ENCODE measurements around the gene KLHL24. TPM values are rescaled to one million over a fixed set of nuclear protein-coding genes. Genes with fewer than 3 reads are reported as not detected.

The KLHL24 gene
- total and polyA plus RNA-seq, 2 of the 4 experiments (the other 2 are of a cell fraction) = 5.7 to 25.6 TPM

DNA sequence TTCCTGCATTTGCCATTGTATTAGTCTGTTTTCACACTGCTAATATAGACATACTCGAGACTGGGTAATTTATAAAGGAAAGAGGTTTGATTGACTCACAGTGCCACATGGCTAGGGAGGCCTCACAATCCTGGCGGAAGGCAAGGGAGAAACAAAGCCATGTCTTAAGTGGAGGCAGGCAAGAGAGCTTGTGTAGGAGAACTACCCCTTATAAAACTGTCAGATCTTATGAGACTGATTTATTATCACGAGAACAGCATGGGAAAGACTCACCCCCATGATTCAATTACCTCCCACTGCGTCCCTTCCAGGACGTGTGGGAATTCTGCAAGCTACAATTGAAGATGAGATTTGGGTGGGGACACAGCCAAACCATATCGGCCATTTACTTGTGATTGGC lies 90.0 kb downstream of the KLHL24 start:
- Histone ChIP-seq H3K4ac (ENCODE audit: low read depth, low read length) (no peak overlapping the region), H3K79me1 (ENCODE audit: low read depth in 1 of 2, low read length in 2 of 2) (peaks cover 16 to 21% of the 10 kb centered on the region in 2 experiments), H3K56ac (ENCODE audit: extremely low read depth, insufficient read depth, low read length) (no peak overlapping the region), H4K91ac (ENCODE audit: insufficient read depth, low read depth, low read length) (no peak overlapping the region), H3K4me3 (ENCODE audit: insufficient read depth, low read depth, low read length) (no peak overlapping the region), H3K9ac (ENCODE audit: low read depth, low read length) (no peak overlapping the region), H3K14ac (replicated peaks; ENCODE audit: low read depth, low read length) (no peak overlapping the region), H3K27me3 (ENCODE audit: control insufficient read depth, insufficient read depth, low read length) (no peaks in the 10 kb centered on the region), H3K9me3 (ENCODE audit: control insufficient read depth, insufficient read depth, low read length) (no peaks in the 10 kb centered on the region), H3K36me3 (ENCODE audit: control insufficient read depth, insufficient read depth, low read length) (peaks cover 51% of the 10 kb centered on the region), H2BK5ac (ENCODE audit: low read depth, low read length, poor library complexity, severe bottlenecking) (no peak overlapping the region), H4K5ac (ENCODE audit: low read depth, low read length) (no peak overlapping the region), H3K9me1 (ENCODE audit: insufficient read depth, low read length) (peaks cover 2% of the 10 kb centered on the region; the same call in 1 of the 2 replicates), H3K23ac (ENCODE audit: low read depth, low read length) (no peak overlapping the region), H2BK120ac (ENCODE audit: low read depth, low read length) (no peak overlapping the region), H3K4me2 (ENCODE audit: low read depth, low read length) (no peak overlapping the region), H4K20me1 (ENCODE audit: insufficient read depth, low read length) (no peaks in the 10 kb centered on the region), H3K18ac (ENCODE audit: low read depth, low read length) (no peak overlapping the region), H2BK20ac (ENCODE audit: low read depth, low read length) (no peak overlapping the region), H3K27ac (ENCODE audit: insufficient read depth, low read length) (no peak overlapping the region), H2AK5ac (ENCODE audit: low read depth, low read length) (no peak overlapping the region), H2BK15ac (ENCODE audit: low read depth, low read length) (no peak overlapping the region), H2AFZ (replicated peaks; ENCODE audit: low read length, poor library complexity) (no peak overlapping the region), H3K4me1 (ENCODE audit: control insufficient read depth, insufficient read depth, low read length) (no peaks in the 10 kb centered on the region), H2AK9ac (replicated peaks; ENCODE audit: low read depth, low read length, poor library complexity) (no peak overlapping the region), H4K8ac (ENCODE audit: low read depth in 2 of 2, low read length in 2 of 2) (no peak overlapping the region)
- TF ChIP-seq RFX5 (IDR thresholded peaks at IDR 0.05; ENCODE audit: low read depth, low read length) = no peak
- no peak for TF ChIP-seq NFE2L2 (IDR thresholded peaks at IDR 0.05; ENCODE audit: low read depth, low read length)
- no peak for TF ChIP-seq BHLHE40 (IDR thresholded peaks at IDR 0.05; ENCODE audit: low read depth, low read length)
- no peak for TF ChIP-seq MAFK (IDR thresholded peaks at IDR 0.05; ENCODE audit: low read depth, low read length)
- no peak for TF ChIP-seq POLR2A (IDR thresholded peaks at IDR 0.05; ENCODE audit: low read depth, low read length)
- no peak for TF ChIP-seq FOS (IDR thresholded peaks at IDR 0.05; ENCODE audit: low read depth, low read length)
- TF ChIP-seq, protein P1, sequence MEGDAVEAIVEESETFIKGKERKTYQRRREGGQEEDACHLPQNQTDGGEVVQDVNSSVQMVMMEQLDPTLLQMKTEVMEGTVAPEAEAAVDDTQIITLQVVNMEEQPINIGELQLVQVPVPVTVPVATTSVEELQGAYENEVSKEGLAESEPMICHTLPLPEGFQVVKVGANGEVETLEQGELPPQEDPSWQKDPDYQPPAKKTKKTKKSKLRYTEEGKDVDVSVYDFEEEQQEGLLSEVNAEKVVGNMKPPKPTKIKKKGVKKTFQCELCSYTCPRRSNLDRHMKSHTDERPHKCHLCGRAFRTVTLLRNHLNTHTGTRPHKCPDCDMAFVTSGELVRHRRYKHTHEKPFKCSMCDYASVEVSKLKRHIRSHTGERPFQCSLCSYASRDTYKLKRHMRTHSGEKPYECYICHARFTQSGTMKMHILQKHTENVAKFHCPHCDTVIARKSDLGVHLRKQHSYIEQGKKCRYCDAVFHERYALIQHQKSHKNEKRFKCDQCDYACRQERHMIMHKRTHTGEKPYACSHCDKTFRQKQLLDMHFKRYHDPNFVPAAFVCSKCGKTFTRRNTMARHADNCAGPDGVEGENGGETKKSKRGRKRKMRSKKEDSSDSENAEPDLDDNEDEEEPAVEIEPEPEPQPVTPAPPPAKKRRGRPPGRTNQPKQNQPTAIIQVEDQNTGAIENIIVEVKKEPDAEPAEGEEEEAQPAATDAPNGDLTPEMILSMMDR (conservative IDR thresholded peaks at IDR 0.05; ENCODE audit: low read depth, low read length) = no peak
- no peak for TF ChIP-seq MAZ (IDR thresholded peaks at IDR 0.05; ENCODE audit: borderline replicate concordance, low read depth, low read length)
- no peak for TF ChIP-seq CEBPB (IDR thresholded peaks at IDR 0.05; ENCODE audit: low read depth, low read length)
- TF ChIP-seq, protein P2, sequence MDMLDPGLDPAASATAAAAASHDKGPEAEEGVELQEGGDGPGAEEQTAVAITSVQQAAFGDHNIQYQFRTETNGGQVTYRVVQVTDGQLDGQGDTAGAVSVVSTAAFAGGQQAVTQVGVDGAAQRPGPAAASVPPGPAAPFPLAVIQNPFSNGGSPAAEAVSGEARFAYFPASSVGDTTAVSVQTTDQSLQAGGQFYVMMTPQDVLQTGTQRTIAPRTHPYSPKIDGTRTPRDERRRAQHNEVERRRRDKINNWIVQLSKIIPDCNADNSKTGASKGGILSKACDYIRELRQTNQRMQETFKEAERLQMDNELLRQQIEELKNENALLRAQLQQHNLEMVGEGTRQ (IDR thresholded peaks at IDR 0.05; ENCODE audit: low read depth, low read length) = no peak
- no peak for TF ChIP-seq RAD21 (IDR thresholded peaks at IDR 0.05; ENCODE audit: low read length)
- no peak for TF ChIP-seq CHD1 (IDR thresholded peaks at IDR 0.05; ENCODE audit: low read depth, low read length)
- no peak for TF ChIP-seq RCOR1 (IDR thresholded peaks at IDR 0.05; ENCODE audit: insufficient replicate concordance, low read length)
- TF ChIP-seq, protein P3, sequence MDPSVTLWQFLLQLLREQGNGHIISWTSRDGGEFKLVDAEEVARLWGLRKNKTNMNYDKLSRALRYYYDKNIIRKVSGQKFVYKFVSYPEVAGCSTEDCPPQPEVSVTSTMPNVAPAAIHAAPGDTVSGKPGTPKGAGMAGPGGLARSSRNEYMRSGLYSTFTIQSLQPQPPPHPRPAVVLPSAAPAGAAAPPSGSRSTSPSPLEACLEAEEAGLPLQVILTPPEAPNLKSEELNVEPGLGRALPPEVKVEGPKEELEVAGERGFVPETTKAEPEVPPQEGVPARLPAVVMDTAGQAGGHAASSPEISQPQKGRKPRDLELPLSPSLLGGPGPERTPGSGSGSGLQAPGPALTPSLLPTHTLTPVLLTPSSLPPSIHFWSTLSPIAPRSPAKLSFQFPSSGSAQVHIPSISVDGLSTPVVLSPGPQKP (IDR thresholded peaks at IDR 0.05; ENCODE audit: borderline replicate concordance, low read depth, low read length) = no peak
- TF ChIP-seq SMC3 (IDR thresholded peaks at IDR 0.05; ENCODE audit: low read depth, low read length) = no peak
- TF ChIP-seq MXI1 (IDR thresholded peaks at IDR 0.05; ENCODE audit: borderline replicate concordance, low read depth, low read length) = no peak
- in situ Hi-C loops (cut with MboI; ENCODE audit: low sequenced_read_pairs) = no loop called here
- WGBS, 2 experiments (ENCODE audit: extremely low coverage in 2 of 2, insufficient read length in 1 of 2) = no CpG with 5 or more reads among the region's 6 CpGs
- dilution Hi-C loops (cut with HindIII; ENCODE audit: low sequenced_read_pairs, unreplicated experiment) = no loop called here
- CTCF ChIA-PET = no interaction called here
- DNase-seq (no peak), ATAC-seq (ENCODE audit: low read depth) (no peak)
- no TSS peak for BruUV-seq (replicated peaks)
- intact Hi-C loops (cut with micrococcal nuclease) = loop anchor here (10.0 kb wide), 1 partner anchor 49 kb away; no protein-coding TSS in a partner anchor
- POLR2A ChIA-PET (ENCODE audit: unreplicated experiment) = no interaction called here
